Suppressor macrophage treated with lipopolysaccharide for 1 hour (primary cell): Measurements from ENCODE around the gene CTNNB1.

Experiments
- DNase-seq, 3 donors: peaks; one replicate each; pipeline ENCODE4 v3.0.0-alpha.2; 2020 to 2022

CTNNB1 gene

DNA sequence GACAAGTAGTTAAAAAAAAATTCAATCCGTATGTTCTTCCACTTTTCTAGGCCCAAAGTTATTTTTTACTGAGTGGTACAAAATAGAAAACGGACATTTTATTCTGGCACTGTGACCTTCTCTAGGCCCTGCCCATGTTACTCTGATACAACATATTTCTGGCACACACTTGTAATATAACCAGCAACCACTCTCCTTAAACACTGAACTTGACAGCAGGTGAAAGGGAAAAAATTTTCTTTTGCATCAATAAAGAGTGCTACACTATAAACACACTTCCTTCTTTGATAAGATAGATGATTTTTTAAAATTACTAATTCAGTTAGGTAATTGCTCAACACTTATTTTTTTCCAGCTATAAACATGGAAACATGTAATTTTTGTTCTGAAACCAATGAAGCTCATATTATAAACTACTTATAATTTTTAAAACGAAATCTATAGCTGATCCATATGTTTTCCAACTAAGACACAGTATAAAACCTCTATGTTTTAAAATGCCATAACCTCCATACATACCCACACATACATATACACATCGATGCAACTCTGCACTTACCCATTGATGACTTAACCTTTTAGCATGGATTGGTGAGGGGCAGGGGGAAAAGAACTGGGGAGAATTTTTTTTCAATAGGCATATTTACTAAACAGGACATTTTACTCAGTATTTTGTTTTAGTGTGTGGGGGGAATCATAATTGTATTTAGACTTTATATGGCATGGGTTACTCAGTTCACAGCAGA is 5.3 kb upstream of the CTNNB1 start:
- DNase-seq, result no peak

DNA sequence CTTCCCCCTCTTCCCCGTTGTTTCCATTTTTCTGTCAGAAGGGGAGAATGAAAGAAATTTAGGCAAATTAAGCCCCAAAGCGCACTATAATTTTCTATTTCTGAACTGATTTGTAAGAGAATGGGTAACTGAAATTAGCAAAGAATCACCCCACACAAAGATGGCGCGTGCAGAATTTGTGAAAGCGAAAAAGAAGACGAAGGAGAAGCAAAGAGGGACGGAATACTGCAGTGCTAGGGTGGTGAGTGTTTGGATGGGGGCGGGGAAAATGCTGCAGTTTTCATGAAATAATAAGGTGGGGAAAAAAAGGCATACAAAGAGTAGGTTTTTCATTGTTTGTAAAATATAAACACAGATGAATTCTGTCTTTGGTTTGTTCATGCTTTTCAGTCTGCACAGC is 4.6 kb upstream of the CTNNB1 start:
- DNase-seq, result no peak

DNA sequence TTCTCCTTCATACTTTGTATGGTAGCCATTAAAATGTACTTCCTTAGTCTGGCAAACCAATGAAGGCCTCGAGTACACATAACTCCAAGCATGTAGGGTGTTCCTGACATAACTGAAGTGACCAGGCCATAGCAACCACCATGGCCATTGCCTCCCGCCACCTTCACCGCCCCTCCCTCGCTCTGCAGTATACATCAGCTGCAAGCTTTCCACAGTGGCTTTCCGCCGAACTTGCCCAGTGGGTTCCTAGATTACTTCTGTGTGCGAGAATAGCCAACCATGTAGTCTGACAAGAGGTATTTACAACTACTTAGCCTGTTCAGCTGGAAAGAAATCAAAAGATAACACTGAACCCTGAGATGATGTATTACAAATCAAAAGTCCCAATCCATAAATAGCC is 3.4 kb upstream of the CTNNB1 start:
- DNase-seq, result no peak

DNA sequence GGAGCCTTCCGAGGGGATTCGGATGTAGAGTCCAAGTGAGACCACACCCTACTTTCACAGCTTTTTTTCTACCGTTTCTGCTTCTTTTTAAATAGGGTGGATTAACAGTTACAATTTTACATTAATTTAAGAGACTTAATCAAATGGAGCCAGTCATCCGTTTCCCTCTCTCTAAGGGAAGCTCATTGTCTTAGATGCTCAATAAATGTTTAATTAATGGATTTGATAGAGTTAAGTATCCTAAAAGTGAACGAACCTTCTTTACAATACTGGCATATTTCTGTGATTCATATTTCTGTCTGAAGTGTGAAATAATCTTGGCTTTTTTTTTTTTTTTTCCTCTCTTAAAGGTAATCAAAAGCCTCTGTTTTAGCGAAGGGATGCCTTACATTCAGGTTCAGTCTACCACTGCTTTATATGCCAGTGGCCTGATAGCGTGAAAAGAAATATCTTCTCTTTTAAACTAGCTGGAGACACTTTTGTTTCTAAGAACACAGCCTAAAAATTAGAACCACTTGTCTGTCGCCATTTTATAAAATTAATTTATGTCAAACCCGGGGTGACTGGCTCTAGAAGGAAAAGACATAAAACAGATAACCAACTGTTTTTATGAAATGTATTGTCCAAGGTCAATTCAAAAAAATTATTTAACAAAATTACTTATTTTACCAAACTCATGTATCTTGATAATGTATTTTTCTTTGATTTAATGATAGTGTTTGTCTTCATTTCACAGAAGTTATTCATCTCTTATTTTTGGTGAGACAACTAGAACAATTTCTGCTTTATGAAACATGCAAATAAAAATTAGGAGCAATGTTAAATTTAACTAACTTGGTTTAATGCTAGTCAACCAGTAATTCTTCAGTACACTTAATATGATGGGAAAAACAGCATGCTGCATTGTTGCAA is 2.5 kb upstream of the CTNNB1 start:
- DNase-seq, result no peak

DNA sequence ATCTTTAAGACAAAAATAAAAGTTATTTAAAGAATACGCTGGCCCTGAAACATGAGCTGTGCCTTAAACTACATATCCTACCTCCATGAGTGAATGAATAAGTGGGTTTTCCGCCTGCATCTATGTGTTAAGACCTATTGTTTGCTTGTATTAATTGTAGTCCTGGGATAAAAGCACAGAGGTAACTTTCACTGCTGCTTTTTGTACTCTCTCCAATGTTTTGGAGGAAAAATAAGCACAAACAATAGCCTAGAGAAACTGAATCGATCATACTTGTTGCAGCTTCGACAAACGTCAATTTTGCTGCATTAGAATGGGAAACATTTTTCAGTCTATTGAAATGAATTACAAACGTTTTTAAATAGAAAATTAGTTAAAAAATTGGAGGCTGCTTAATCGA is 1.3 kb upstream of the CTNNB1 start:
- no peak for DNase-seq

DNA sequence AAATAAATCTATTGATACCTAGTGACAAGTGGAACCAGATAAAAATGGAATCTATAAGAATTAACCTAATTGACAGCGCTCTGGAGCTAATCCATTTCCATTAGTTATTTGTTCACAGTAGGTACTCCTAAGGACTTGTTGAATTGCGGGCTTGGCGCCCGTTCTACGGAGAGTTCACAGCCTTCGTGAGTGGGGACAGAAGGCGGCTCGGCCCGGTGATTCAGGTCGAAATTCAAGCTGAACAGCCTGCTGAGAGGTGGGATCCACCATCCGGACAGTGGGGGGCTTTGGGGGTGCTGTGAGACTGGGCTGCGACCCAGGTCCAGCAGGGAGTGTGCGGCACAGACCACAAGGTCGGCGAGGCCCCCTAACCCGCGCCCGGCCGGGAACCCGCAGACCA is 779 bp upstream of the CTNNB1 start:
- DNase-seq, result no peak

DNA sequence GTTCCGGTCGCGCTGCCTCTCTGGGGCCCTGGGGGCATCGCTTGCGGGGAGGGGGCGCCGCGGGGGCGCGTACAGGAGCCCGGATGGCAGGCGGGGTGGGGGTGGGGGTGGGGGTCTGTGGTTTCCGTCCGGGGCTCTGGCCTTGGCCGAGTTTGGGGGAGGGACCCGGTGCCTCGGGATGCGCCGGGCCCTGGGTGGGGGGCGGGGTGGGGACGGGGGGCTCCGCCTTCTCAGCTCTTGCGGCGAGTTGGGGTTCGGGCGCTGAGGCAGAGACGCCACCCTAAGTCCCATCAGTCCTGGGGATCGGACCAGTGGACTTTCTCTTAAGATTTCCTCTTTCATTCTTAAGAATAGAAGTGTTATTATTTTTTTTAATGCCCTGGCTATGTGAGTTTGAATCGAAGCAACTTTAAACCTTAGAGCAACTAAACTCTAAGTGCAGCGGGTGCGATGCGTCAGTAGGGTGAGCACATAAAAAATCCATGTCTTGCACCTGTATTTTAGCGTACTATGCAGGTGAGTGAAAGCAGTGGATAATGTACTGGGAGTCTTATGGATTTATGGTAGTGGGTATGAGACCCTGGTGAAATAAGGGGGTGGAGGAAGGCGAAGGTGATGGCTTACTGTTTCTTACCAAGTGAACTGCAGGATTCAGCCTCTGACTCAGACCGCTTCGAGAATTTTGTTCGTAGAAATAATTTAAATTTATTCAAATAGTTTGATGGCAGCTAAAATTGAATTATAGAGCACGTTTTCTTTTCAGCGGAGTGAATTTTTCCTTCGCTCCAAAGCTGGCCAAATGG is 762 bp downstream of the CTNNB1 start:
- peak; percentile 40 to 72 (median 50) for DNase-seq

DNA sequence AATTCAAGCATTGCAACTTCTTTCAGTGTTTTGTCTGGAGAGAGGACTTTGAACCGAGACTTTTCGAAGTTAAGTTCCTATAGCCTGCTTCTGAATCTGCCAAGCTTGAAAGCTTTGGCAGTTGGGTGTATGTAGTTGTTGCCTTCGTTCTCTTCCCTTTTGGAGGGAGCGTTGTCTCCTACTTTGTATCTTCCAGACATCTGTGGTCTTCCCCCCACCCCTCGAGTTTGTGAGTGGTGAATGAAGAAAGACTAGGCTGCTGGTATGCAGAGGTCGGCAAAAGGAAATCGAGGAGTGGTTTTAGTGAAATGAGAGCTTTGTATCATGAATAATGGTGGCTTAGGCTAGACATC is 1.3 kb downstream of the CTNNB1 start:
- DNase-seq, result peak; percentile 61 to 72 (median 61)

DNA sequence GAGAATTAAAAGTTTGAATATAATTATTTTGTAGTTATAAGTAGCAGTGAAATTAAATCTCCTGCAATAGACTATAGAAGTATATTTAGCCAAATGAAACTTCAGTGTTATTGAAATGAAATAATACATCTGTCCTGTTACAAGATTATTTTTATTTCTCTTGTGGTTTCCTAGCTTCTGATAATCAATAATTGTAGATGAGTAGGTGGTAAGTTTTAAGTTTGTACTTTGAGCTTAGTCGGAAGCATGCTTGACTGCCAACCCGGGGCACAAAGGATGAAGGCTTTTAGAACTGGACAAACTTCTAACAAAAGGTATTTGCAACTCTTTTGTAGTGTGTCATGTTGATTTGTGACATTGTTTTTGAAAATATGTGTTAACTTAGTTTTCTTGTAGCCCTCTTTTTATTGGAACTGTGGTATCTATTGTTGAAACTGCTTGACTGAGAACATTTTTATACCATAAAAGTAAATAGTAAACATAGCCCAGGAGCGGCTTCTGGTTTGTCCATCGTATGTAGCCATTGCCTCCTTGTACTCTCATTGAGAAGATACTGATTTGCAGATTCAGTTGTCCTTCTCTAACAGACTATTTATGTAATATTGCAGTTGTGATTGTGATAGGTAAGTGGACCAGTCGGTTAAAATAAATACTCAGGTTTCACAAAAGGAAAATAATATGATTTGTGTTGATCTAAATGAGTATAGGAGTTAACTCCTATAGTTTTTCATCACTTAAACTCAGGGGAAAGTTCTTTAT is 2.9 kb downstream of the CTNNB1 start:
- no peak for DNase-seq

DNA sequence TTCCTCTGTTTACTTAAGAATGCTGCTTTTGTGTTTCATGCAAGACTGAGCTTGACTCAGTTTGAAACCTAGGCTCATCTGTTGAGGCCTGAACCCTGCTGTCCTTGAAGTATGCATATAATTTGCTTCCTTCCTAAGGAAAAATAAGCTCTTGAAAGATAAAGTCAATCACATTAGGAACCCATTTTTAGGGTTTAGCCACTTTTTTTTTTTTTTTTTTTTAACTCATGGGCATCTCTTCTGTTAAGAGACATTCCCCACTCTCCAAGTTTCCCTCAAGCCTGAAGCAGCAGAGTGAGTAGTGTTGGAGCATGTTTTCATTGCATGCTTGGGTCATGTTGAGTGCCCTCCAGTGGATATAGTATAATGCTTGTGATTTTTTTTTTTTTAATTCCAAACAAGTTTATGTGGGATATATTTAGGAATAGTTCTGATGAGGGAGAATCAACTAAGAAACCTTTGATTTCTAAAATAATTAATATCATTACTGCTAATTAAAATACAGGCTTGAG is 3.6 kb downstream of the CTNNB1 start:
- peak; percentile 48 to 60 (median 60) for DNase-seq

DNA sequence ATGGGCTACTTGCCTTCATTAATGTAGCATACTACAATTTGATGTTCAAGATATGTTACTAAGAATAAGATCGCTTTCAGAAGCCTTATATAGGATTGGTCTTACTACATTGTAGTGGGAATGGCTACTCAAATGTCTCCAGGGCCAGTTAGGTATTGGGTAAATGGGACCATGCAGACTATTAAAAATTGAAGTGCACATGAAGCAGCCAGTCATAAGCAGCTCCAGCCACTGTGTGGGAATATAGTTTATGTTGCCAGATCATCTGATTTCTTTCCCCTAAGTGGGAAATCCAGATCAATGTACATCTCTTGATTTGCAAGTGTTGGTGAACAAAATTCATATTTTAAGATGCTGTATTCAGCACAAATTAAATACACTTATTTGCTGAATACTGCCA is 5.1 kb downstream of the CTNNB1 start:
- DNase-seq, result no peak

DNA sequence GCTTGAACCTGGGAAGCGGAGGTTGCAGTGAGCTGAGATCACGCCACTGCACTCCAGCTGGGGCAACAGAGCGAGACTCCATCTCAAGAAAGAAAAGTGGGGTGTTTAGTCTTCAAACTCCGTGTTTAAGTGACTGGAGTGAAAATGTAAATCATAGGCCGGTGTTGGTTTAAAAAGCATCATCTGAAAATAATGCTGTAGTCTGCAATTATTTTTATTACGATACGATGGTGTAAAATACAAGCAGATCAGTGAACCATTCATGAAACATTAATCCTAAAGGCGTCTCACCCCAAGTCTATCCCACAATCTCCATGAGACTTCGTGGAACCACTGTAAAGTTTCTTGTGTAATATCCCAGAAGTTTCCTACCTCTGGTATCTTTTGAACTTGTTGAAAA is 6.3 kb downstream of the CTNNB1 start:
- DNase-seq, result no peak

DNA sequence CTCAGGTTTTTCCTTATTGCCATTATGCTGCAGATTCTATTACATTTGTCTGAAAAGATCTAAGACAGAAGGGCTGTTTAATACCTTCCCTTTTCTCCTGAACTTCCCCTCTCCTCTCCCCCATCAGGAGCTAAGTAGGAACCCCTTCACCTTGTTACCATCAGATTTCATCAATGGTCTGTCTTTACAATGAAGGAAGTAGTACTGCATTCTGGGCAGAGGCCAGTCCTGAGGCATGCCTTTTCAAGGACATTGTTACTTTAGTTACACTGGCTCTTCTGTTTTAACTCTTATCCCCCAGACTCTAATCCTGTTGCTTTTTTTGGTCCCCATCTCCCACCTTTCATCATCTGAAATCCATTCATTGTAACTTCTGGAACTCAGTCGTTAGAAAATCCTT is 8.1 kb downstream of the CTNNB1 start:
- no peak for DNase-seq

DNA sequence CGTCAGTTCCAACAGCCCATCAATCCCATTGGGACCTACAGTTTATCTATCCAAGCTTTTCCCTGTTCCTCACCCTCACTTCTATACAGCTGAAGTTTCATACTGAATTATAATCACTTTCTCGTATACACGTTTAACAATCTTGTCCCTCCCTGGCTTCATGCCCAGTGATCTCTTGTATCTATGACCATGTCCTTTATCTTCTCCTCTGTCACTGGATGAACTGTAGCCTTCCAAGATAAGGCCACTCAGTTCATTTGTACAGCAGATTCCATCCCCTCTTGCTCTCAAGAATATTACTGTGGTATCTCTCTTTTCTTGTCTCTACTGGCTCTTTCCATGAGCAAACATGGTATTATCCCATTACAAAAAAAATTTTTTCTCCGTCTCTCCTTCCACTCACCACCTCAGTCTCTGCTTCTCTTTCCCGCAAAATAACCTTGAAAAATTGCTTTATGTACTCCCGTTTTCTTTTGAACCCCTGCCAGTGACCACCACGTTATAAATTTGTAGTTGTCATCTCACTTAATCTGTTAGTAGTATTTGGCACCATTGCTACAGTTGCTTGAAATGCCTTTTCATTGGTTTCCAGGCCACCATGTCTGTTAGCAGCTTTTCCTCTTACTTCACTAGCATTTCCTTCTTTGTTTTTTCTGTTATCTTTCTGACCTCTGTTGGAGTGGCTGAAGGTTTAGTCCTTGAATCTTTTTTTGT is 9.4 kb downstream of the CTNNB1 start:
- no peak for DNase-seq

DNA sequence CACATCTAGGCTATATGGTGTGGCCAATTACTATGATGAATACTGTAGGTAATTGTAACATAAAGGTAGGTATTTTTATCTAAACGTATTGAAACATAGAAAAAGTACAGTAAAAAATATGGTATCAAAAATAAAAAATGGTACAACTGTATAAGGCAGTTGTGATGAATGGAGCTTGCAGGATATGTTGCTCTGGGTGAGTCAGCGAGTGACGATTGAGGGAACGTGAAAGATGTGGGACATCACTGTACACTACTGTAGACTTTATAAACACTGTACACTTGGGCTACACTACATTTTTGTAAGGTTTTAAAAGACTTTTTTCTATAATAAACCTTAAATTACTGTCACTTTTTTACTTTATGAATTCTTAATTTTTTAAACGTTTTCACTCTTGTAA is 10.3 kb downstream of the CTNNB1 start:
- DNase-seq, result no peak

DNA sequence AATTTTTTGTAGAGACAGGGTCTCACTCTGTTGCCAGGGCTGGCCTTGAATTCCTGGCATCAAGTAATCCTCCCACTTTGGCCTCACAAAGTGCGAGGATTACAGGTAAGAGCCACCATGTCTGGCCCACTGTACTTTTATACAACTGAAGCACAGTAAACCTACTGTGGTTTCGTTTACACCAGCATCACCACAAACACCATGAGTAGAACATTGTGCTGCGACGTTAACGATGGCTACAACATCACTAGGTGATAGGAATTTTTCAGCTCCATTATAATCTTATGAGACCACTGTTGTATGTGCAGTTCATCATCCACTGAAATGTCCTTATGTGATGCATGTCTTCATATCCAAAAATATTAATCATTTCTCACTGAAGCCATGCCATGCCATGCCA is 11.7 kb downstream of the CTNNB1 start:
- DNase-seq, result no peak

DNA sequence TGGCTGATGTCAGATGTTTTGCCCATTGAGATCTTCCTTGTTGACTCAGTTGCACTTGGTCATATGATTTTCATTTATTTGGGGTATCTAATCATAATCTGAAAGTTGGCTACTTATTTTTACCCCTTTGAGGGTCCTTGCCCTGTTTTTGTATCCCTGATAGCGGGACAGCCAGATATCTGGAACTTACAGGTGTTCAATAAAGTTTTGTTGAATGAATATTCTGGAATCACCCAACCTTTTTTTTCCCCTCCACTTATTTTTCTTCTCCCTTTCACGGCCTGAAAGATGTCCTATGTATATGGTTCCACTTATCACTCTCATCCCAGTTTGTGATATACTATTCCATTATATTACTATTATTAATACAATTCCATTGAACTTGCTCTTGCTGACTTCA is 12.8 kb downstream of the CTNNB1 start:
- no peak for DNase-seq

DNA sequence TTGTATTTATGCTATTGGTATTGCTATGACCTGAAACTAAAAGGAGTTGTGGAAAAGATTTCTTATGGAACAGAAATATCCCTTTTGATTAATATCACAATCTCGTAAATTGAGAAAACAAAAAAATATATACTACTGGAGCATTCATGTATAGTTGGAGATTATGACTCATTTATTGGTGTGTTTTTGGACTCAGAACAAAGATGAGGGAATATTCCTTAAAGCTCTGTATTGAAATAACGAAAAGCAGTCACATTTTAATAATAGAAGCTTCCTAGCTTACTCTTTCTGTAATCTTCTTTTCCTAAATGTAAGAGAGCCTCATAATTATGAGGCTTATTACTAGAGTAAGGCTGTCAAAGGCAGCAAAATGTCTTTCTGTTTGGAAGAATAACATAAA is 14.3 kb downstream of the CTNNB1 start:
- no peak for DNase-seq

DNA sequence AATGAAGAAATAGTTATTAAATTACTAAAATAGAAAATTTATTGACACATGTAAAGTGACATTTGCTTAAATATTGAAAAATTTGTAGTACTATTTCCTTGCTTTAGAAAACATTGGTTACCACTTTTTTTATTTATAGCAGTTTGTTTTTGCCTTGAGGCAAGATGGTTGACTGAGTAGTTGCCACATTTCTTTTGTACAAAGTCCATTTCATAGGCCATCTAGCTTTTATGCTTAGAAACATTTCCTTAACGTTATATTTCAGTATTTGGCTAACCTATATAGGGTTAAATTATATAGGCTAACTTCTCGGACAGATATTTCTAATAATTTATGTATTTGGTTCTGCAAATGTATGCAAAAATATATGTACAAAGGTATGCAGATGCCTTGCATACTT is 17.1 kb downstream of the CTNNB1 start:
- no peak for DNase-seq

DNA sequence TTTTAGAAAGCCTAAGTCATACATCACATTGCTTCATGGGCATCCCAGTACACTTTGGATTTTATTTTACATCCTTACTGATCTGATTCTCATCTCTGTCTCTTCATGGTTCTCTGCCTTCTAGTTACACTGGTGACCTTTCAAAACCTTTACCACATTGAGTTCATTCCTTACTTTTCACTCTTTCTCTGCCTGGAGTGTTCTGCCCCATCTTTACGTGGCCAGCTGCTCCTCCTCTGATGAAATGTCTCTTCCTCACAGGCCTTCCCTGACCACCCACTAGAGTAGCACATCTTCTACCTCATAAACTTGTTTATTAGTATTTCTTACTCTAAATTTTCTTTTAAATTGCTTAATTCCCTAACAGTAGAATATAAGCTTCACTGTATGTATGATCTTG is 17.7 kb downstream of the CTNNB1 start:
- DNase-seq, result no peak

DNA sequence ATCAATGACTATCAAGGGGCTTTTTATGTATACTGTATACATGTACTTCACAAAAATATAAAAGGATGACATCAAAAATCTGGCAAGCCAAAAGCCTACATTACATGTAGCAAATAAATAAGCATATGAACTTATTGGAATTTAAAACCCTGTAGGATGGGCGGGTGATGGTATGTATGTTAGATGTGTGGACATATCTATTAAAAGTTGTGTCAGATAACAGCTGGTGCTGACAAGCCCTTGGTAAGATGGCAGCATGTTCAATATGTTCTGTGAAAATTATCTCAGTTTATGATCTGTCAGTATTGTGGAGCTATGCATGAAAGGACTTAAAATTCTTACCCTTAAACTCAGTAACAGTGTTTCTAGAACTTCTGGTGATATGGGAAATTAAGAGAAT is 20.1 kb downstream of the CTNNB1 start:
- DNase-seq, result no peak
